AG04450 (cell line): ENCODE results near the gene RTN4. TPM values are rescaled to one million over a fixed set of nuclear protein-coding genes. Genes with fewer than 3 reads are reported as not detected.

Experiments
- CTCF ChIA-PET: fragments of 300-600, 350-600 bp; formaldehyde crosslinking; extraction: SDS; loops from one replicate; lab custom pipeline; 2022; ENCODE audit warnings: antibody characterized with exemption, inconsistent platforms; lab: Charles Lee
- POLR2A ChIA-PET: fragments of 350-600 bp; formaldehyde crosslinking; extraction: SDS; loops from one replicate; lab custom pipeline; 2021; ENCODE audit warnings: antibody characterized with exemption, inconsistent platforms; lab: Yijun Ruan, JAX
- DNase-seq: peaks from one replicate; pipeline ENCODE4 v3.0.0-alpha.2; 2011; ENCODE audit warnings: low read depth, low spot score
- H3K27ac ChIP-seq: one replicate; pipeline ENCODE4 v1.5.1; 2012; ENCODE audit warnings: low read depth, low read length, control low read depth
- H3K27me3 ChIP-seq: one replicate; pipeline ENCODE4 v1.6.0; 2012; ENCODE audit warnings: low read length; ENCODE audit not compliant: control insufficient read depth, insufficient read depth
- H3K4me3 ChIP-seq: 2 replicates; pipeline ENCODE4 v1.5.1; 2011; ENCODE audit warnings: mild to moderate bottlenecking, low read depth, low read length, control low read depth
- H3K9me3 ChIP-seq: 2 replicates; pipeline ENCODE4 v1.5.1; 2012; ENCODE audit warnings: low read length; ENCODE audit not compliant: control insufficient read depth, insufficient read depth
- polyA plus RNA-seq: library from polyadenylated mRNA; depleted of rRNA; stranded (reverse); fragments of >200 nt; gene quantifications from 2 replicates; pipeline ENCODE4 v1.2.3, GENCODE V29; 2011
- TF ChIP-seq, protein P1 (sequence below): IDR thresholded peaks from 2 replicates; pipeline ENCODE4 v1.5.1; 2011; ENCODE audit warnings: low read depth, low read length, control low read depth, inconsistent platforms

The RTN4 gene
- polyA plus RNA-seq, 1 experiment: 668 TPM

DNA sequence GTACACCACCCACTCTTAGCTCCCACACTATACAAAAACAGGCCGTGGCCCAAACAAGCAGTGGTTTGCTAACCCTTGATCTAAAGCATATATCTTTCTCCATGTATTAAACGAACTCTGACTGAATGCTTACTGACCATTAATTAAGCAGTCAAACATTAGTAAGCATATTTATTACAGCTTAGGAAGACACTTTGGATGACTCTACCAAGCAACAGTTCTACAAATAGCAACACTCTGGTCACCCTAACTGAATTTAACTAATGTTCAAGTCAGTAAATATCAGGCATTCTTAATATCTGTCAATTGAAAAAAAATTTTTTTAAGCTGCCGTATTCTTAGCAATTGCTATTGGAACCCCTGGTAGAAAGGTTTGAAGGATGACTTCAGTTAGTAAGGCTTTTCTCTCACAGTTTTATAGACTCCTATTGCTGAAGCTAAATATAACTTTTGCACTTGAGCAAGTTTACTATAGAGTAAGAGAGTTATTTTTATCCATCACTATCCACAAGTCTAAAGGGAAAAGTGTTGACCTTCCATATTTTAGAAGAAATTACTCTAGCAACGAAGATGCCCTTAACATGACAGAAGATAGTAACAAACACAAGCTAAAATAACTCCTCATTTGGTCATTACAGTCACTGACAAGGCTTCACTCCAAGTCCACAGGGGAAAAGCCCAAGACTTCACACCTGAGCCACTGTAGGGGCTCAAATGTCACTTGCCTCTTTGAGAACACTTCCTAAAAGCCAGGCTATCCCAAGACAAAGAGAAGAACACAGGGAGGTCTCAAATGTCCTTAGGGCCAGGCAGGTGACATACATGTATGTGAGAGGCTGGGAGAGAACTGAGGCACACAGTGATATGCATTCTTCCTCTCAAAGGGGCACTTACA lies 74.4 kb downstream of the RTN4 start:
- no peak for DNase-seq
- CTCF ChIA-PET: interaction anchor here (0.6 to 1.7 kb wide), 4 partner anchors 72 to 199 kb away, joined by 3 to 5 read pairs (median 4); no protein-coding TSS in a partner anchor
- TF ChIP-seq, protein P1, sequence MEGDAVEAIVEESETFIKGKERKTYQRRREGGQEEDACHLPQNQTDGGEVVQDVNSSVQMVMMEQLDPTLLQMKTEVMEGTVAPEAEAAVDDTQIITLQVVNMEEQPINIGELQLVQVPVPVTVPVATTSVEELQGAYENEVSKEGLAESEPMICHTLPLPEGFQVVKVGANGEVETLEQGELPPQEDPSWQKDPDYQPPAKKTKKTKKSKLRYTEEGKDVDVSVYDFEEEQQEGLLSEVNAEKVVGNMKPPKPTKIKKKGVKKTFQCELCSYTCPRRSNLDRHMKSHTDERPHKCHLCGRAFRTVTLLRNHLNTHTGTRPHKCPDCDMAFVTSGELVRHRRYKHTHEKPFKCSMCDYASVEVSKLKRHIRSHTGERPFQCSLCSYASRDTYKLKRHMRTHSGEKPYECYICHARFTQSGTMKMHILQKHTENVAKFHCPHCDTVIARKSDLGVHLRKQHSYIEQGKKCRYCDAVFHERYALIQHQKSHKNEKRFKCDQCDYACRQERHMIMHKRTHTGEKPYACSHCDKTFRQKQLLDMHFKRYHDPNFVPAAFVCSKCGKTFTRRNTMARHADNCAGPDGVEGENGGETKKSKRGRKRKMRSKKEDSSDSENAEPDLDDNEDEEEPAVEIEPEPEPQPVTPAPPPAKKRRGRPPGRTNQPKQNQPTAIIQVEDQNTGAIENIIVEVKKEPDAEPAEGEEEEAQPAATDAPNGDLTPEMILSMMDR: no peak
- POLR2A ChIA-PET: interaction anchor here (0.7 kb wide), 1 partner anchor 15 kb away, joined by 3 read pairs; no protein-coding TSS in a partner anchor
- H3K27me3 ChIP-seq: no peaks in the 10 kb centered on the region
- no peak overlapping the region for H3K27ac ChIP-seq
- no peaks in the 10 kb centered on the region for H3K9me3 ChIP-seq
- no peak overlapping the region for H3K4me3 ChIP-seq

DNA sequence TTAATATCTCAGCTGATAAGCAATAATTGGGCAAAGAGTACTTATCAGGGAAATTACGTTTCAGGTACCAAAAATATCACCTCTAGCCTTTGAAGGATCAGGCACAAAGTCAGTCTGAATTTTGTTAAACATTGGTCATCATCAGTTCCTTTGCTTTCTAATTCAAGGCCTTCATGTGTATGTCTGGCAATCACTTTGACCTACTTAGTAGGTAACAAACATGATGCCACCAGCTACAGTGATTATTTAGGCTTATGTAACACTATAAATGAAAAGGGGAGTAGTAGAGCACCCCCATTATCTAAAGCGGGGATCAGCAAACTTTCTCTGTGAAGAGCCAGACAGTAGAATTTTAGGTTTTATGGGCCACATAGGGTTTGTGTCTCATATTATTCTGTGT lies 75.1 kb downstream of the RTN4 start:
- POLR2A ChIA-PET: interaction anchor here (0.7 kb wide), 1 partner anchor 15 kb away, joined by 3 read pairs; no protein-coding TSS in a partner anchor
- TF ChIP-seq, protein P1: no peak
- no peaks in the 10 kb centered on the region for H3K9me3 ChIP-seq
- CTCF ChIA-PET: interaction anchor here (1.3 to 1.7 kb wide), 3 partner anchors 76 to 200 kb away, joined by 4 to 5 read pairs (median 5); no protein-coding TSS in a partner anchor
- H3K27ac ChIP-seq: no peak overlapping the region
- H3K27me3 ChIP-seq: no peaks in the 10 kb centered on the region
- no peak overlapping the region for H3K4me3 ChIP-seq
- no peak for DNase-seq

DNA sequence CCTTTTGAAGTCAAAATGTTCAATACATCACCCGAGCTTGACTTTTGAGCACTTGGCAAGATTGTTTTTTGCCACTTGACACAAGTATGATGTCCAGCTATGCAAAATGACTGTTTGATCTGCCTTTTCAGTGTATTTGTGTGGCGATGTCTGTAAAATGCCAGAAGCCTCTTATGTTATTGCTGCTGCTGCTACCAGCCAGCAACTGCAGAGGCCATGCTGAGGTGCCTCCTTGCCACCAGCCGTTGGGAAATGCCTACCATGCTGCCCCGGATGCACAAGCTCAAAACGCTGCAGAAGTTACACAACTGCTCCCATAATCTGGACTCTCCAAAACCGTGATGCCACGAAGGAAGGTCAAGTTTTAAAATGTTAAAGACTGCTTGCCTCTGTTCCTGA lies 80.3 kb downstream of the RTN4 start:
- no peaks in the 10 kb centered on the region for H3K27me3 ChIP-seq
- H3K9me3 ChIP-seq: no peaks in the 10 kb centered on the region
- TF ChIP-seq, protein P1: no peak
- no peak overlapping the region for H3K4me3 ChIP-seq
- CTCF ChIA-PET: interaction anchor here (1.4 kb wide), 1 partner anchor 70 kb away, joined by 4 read pairs; no protein-coding TSS in a partner anchor
- POLR2A ChIA-PET: interaction anchor here (1.4 kb wide), 1 partner anchor 10 kb away, joined by 3 read pairs; no protein-coding TSS in a partner anchor
- DNase-seq: no peak
- no peak overlapping the region for H3K27ac ChIP-seq

DNA sequence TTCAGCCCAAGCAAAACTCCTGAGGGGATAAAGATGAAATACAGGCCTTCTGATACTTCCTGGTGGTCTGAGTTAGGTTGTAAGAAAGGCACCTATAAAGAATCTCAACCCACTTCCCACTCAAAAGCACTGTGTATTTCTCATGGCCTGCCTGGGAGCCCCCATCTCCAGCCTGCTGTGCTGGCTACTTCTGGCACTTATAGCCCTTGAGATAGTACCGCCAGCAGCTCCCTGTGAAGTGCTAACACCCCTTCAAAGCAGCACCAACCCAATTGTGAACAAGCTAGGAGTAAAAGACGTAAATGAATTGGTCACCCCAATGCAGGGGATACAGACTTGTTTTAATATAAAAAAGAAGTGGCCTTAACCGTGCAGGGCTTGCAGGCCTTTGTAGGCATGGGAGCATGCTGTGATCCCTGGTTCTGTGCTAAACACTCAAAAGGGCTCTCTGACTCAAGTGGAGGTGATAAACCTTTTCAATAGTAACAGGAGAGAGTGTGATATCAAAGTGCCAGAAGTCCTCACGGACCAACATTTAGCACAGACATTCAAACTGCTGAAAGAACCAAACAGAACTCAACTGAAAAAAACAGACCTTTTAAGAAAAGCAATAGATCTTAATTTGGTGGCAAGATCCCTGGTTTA lies 80.8 kb downstream of the RTN4 start:
- CTCF ChIA-PET: interaction anchor here (1.4 kb wide), 1 partner anchor 70 kb away, joined by 4 read pairs; no protein-coding TSS in a partner anchor
- H3K9me3 ChIP-seq: no peaks in the 10 kb centered on the region
- no peak for DNase-seq
- no peak overlapping the region for H3K4me3 ChIP-seq
- TF ChIP-seq, protein P1: no peak
- H3K27me3 ChIP-seq: no peaks in the 10 kb centered on the region
- H3K27ac ChIP-seq: no peak overlapping the region
- POLR2A ChIA-PET: interaction anchor here (0.7 to 1.4 kb wide), 2 partner anchors 9 to 10 kb away, joined by 3 read pairs; no protein-coding TSS in a partner anchor
